Measurements from ENCODE around the gene DHRS3.

DNA sequence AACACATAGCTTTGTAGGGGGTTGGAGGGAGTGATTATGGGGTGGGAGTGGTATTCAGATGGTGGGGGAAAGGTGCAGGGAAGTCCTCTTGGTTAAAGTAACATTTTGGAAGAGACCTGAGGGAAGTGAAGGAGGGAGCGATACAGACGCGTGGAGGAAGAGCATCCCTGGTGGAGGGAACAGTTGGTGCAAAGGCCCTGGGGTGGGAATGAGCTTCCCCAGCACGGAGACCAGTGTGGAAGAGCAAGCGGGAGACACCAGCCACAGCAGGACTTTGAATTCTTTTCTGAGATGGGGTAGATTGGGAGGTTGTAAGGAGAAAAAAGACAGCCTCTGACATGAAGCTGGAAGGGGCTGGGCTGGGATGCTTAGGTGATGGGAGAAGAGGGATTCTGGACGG, 23.5 kb downstream of the DHRS3 start:
- TF ChIP-seq REST (IDR thresholded peaks at IDR 0.05; ENCODE audit: insufficient read depth in 1 of 2, low read depth in 2 of 2, low read length in 2 of 2): no peak
- no peak for TF ChIP-seq TAF1 (IDR thresholded peaks at IDR 0.05; ENCODE audit: borderline replicate concordance, insufficient read depth, low read length)
